H9 (cell line): Measurements from ENCODE around the gene PROC. TPM values are rescaled to one million over a fixed set of nuclear protein-coding genes. Genes with fewer than 3 reads are reported as not detected.
"Not testable (repeated sequence)": the region's sequence is repeated elsewhere in the genome, so short reads cannot be mapped to it uniquely, and the experiment has no call there.

Experiments used
- DNase-seq: peaks from one replicate; pipeline ENCODE4 v3.0.0-alpha.2; 2017
- H2AFZ ChIP-seq: one replicate; pipeline ENCODE4 v1.6.1; 2013; ENCODE audit warnings: mild to moderate bottlenecking, low read length, control low read depth, moderate library complexity
- H2AK5ac ChIP-seq: 2 replicates; pipeline ENCODE4 v1.6.1; 2013; ENCODE audit warnings: low read length, control low read depth, mixed read lengths; ENCODE audit not compliant: insufficient read length
- H2BK120ac ChIP-seq: one replicate; pipeline ENCODE4 v1.6.1; 2013; ENCODE audit warnings: low read depth, mild to moderate bottlenecking, low read length, control low read depth, inconsistent platforms; ENCODE audit not compliant: poor library complexity, severe bottlenecking
- H2BK12ac ChIP-seq: 2 replicates; pipeline ENCODE4 v1.6.1; 2013; ENCODE audit warnings: low read length, control low read depth, mixed read lengths, low read depth; ENCODE audit not compliant: insufficient read length
- H2BK15ac ChIP-seq: 2 replicates; pipeline ENCODE4 v1.6.1; 2013; ENCODE audit warnings: low read depth, low read length, control low read depth
- H2BK20ac ChIP-seq: one replicate; pipeline ENCODE4 v1.6.1; 2013; ENCODE audit warnings: low read depth, mild to moderate bottlenecking, low read length, control low read depth, inconsistent platforms; ENCODE audit not compliant: poor library complexity, severe bottlenecking
- H2BK5ac ChIP-seq: 2 replicates; pipeline ENCODE4 v1.6.1; 2013; ENCODE audit warnings: low read length, control low read depth, mixed read lengths; ENCODE audit not compliant: insufficient read length
- H3K14ac ChIP-seq: 2 replicates; pipeline ENCODE4 v1.6.1; 2013; ENCODE audit warnings: low read length, control low read depth; ENCODE audit not compliant: insufficient read depth
- H3K18ac ChIP-seq: 2 replicates; pipeline ENCODE4 v1.6.1; 2013; ENCODE audit warnings: low read depth, mild to moderate bottlenecking, mixed read lengths, low read length, control low read depth; ENCODE audit not compliant: insufficient read length
- H3K23ac ChIP-seq: 2 replicates; pipeline ENCODE4 v1.6.1; 2013; ENCODE audit warnings: low read length, control low read depth, mixed read lengths, low read depth; ENCODE audit not compliant: insufficient read length
- H3K23me2 ChIP-seq: 2 replicates; pipeline ENCODE4 v1.6.1; 2013; ENCODE audit warnings: low read depth, mild to moderate bottlenecking, mixed read lengths, low read length, control low read depth; ENCODE audit not compliant: insufficient read length, poor library complexity, severe bottlenecking
- H3K27ac ChIP-seq: 2 replicates; pipeline ENCODE4 v1.5.1; 2013; ENCODE audit warnings: low read length, control low read depth, mixed read lengths, low read depth; ENCODE audit not compliant: insufficient read length
- H3K27me3 ChIP-seq: 2 replicates; pipeline ENCODE4 v1.6.1; 2013; ENCODE audit warnings: low read length, control low read depth, inconsistent platforms; ENCODE audit not compliant: insufficient read depth
- H3K4ac ChIP-seq: 2 replicates; pipeline ENCODE4 v1.6.1; 2013; ENCODE audit warnings: low read depth, mild to moderate bottlenecking, control low read depth, inconsistent platforms, low read length, moderate library complexity
- H3K4me1 ChIP-seq: 2 replicates; pipeline ENCODE4 v1.6.1; 2013; ENCODE audit warnings: low read length, control low read depth, inconsistent platforms; ENCODE audit not compliant: insufficient read depth
- H3K4me2 ChIP-seq: 2 replicates; pipeline ENCODE4 v1.6.1; 2013; ENCODE audit warnings: low read length, control low read depth, mixed read lengths; ENCODE audit not compliant: insufficient read length, insufficient read depth
- H3K56ac ChIP-seq: 2 replicates; pipeline ENCODE4 v1.6.1; 2013; ENCODE audit warnings: low read depth, mild to moderate bottlenecking, mixed read lengths, low read length, control low read depth; ENCODE audit not compliant: insufficient read length
- H3K79me1 ChIP-seq: 2 replicates; pipeline ENCODE4 v1.6.1; 2013; ENCODE audit warnings: low read depth, mild to moderate bottlenecking, moderate library complexity, low read length, control low read depth, inconsistent platforms; ENCODE audit not compliant: insufficient read depth, poor library complexity, severe bottlenecking
- H3K79me2 ChIP-seq: 2 replicates; pipeline ENCODE4 v1.6.1; 2013; ENCODE audit warnings: low read length, control low read depth, inconsistent platforms; ENCODE audit not compliant: insufficient read depth
- H3K9ac ChIP-seq: 2 replicates; pipeline ENCODE4 v1.6.1; 2013; ENCODE audit warnings: low read length, control low read depth, mixed read lengths; ENCODE audit not compliant: insufficient read length; ENCODE audit errors: extremely low read depth
- H3K9me3 ChIP-seq: one replicate; pipeline ENCODE4 v1.6.1; 2013; ENCODE audit warnings: low read depth, low read length, inconsistent platforms; ENCODE audit not compliant: control insufficient read depth
- H3T11ph ChIP-seq: one replicate; pipeline ENCODE4 v1.6.1; 2013; ENCODE audit warnings: mild to moderate bottlenecking, low read length, control low read depth, inconsistent platforms
- H4K20me1 ChIP-seq: one replicate; pipeline ENCODE4 v1.6.1; 2013; ENCODE audit not compliant: control insufficient read depth, insufficient read length, insufficient read depth
- H4K5ac ChIP-seq: 2 replicates; pipeline ENCODE4 v1.6.1; 2013; ENCODE audit warnings: low read depth, mild to moderate bottlenecking, mixed read lengths, low read length, control low read depth; ENCODE audit not compliant: insufficient read length
- H4K8ac ChIP-seq: replicated peaks from 2 replicates; pipeline ENCODE4 v1.6.1; 2013; ENCODE audit warnings: low read length, control low read depth, mixed read lengths, low read depth; ENCODE audit not compliant: insufficient read length
- H4K91ac ChIP-seq: 2 replicates; pipeline ENCODE4 v1.6.1; 2013; ENCODE audit warnings: low read depth, mild to moderate bottlenecking, moderate library complexity, mixed read lengths, low read length, control low read depth; ENCODE audit not compliant: insufficient read length
- H3K27ac Mint-ChIP-seq, 3 experiments: 2 replicates in 2 of 3; 3 replicates in 1 of 3; pipeline ENCODE4 v1.8.0; 2020 to 2021; ENCODE audit warnings: mixed read lengths in 3 of 3, mild to moderate bottlenecking in 1 of 3, moderate library complexity in 1 of 3
- H3K27me3 Mint-ChIP-seq: 2 replicates; pipeline ENCODE4 v1.8.0; 2021; ENCODE audit warnings: low read depth, mild to moderate bottlenecking, moderate library complexity, mixed read lengths
- H3K36me3 Mint-ChIP-seq, 3 experiments: 2 replicates in 2 of 3; 3 replicates in 1 of 3; pipeline ENCODE4 v1.8.0; 2020 to 2021; ENCODE audit warnings: low read depth in 3 of 3, mixed read lengths in 3 of 3; ENCODE audit not compliant: insufficient read depth in 1 of 3
- H3K4me1 Mint-ChIP-seq, 2 experiments: 2 replicates each; pipeline ENCODE4 v1.8.0; 2020; ENCODE audit warnings: mixed read lengths in 2 of 2
- H3K4me3 Mint-ChIP-seq, 2 experiments: 2 replicates in 1 of 2; 3 replicates in 1 of 2; pipeline ENCODE4 v1.8.0; 2020 to 2021; ENCODE audit warnings: mild to moderate bottlenecking in 2 of 2, mixed read lengths in 2 of 2, moderate library complexity in 1 of 2
- H3K9me3 Mint-ChIP-seq, 2 experiments: 2 replicates in 1 of 2; 3 replicates in 1 of 2; pipeline ENCODE4 v1.8.0; 2020; ENCODE audit warnings: mild to moderate bottlenecking in 2 of 2, mixed read lengths in 2 of 2, moderate library complexity in 1 of 2
- WGBS: extraction: QIAGEN DNeasy Blood & Tissue Kit; methylation state at CpG from one replicate; pipeline ENCODE4 v1.1.7; 2013; ENCODE audit warnings: missing lambda C conversion rate, low lambda C conversion rate, mixed read lengths; ENCODE audit not compliant: insufficient read length; ENCODE audit errors: extremely low coverage; 5-methylcytosine and 5-hydroxymethylcytosine counted together
- total RNA-seq: library from RNA; stranded (reverse); gene quantifications from 2 replicates; pipeline ENCODE4 v1.2.1, GENCODE V29; 2021
- TF ChIP-seq, protein P1 (sequence below): fragments of 200-600 bp; sonication (generic); conservative IDR thresholded peaks from 3 replicates; pipeline ENCODE4 v1.8.0; 2021; ENCODE audit warnings: antibody characterized with exemption, mild to moderate bottlenecking

PROC gene
- total RNA-seq, 1 experiment from 2014 or later: 0.61 TPM

DNA sequence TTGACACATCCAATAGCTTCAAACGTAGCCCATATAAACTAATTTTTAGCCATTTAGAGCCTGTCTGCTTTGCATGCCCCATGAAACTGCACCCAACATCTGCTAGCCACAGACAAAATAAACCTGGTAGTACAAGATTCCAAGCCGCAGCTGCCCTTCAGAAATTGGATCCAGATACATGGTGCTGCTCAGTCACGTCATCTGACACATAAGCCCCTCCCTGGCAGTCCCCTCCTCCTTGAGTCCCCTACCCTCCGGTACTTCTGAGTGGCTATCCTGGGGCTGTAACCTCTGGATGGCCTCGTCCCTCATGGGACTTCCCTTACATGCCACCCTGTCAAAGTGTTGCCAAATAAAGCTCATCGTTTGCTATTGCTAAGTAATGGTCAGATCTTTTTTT lies 33.8 kb downstream of the PROC start:
- Histone ChIP-seq H3K79me1 (no peaks in the 10 kb centered on the region), H3K4me2 (no peak overlapping the region), H3K79me2 (no peaks in the 10 kb centered on the region), H3K23me2 (peaks cover 2% of the 10 kb centered on the region), H3K56ac (no peak overlapping the region), H4K5ac (no peak overlapping the region), H2BK20ac (no peak overlapping the region), H2BK5ac (no peak overlapping the region), H3K18ac (no peak overlapping the region), H3T11ph (no peak overlapping the region), H2AK5ac (no peak overlapping the region), H4K20me1 (no peaks in the 10 kb centered on the region), H2AFZ (no peak overlapping the region), H3K4me1 (peaks cover 5% of the 10 kb centered on the region; the same call in 1 of the 2 replicates), H3K14ac (no peak overlapping the region), H2BK120ac (no peak overlapping the region), H4K91ac (no peak overlapping the region), H2BK12ac (no peak overlapping the region), H3K4ac (no peak overlapping the region), H2BK15ac (no peak overlapping the region), H4K8ac (no peak overlapping the region), H3K9me3 (no peaks in the 10 kb centered on the region), H3K23ac (no peak overlapping the region), H3K9ac (no peak overlapping the region), H3K27ac (no peak overlapping the region), H3K27me3 (no peaks in the 10 kb centered on the region)
- H3K27ac Mint-ChIP-seq: peak overlapping the region in 1 of 3 experiments; percentile 31; a peak in 1 of 7 replicates
- no peaks in the 10 kb centered on the region for H3K36me3 Mint-ChIP-seq
- peaks cover 41 to 44% of the 10 kb centered on the region in 2 experiments for H3K4me1 Mint-ChIP-seq
- no peak for DNase-seq
- H3K27me3 Mint-ChIP-seq: no peaks in the 10 kb centered on the region; the same call in 1 of the 2 replicates
- H3K4me3 Mint-ChIP-seq: no peak overlapping the region
- no peaks in the 10 kb centered on the region; a peak in 1 of 5 replicates for H3K9me3 Mint-ChIP-seq
- WGBS: no CpG with 5 or more reads among the region's 6 CpGs
- TF ChIP-seq, protein P1, sequence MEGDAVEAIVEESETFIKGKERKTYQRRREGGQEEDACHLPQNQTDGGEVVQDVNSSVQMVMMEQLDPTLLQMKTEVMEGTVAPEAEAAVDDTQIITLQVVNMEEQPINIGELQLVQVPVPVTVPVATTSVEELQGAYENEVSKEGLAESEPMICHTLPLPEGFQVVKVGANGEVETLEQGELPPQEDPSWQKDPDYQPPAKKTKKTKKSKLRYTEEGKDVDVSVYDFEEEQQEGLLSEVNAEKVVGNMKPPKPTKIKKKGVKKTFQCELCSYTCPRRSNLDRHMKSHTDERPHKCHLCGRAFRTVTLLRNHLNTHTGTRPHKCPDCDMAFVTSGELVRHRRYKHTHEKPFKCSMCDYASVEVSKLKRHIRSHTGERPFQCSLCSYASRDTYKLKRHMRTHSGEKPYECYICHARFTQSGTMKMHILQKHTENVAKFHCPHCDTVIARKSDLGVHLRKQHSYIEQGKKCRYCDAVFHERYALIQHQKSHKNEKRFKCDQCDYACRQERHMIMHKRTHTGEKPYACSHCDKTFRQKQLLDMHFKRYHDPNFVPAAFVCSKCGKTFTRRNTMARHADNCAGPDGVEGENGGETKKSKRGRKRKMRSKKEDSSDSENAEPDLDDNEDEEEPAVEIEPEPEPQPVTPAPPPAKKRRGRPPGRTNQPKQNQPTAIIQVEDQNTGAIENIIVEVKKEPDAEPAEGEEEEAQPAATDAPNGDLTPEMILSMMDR: no peak

DNA sequence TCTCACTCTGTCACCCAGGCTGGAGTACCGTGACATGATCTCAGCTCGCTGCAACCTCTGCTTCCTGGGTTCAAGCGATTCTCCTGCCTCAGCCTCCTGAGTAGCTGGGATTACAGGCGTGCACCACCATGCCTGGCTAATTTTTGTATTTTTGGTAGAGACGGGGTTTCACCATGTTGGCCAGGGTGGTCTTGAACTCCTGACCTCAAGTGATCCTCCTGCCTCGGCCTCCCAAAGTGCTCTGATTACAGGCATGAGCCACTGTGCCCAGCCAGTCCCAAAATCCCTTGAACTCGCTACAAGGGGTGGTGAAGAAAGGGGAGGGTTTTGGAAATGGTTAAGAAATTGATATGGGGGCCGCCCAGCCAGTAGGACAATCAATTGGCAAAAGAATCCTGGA lies 34.2 kb downstream of the PROC start:
- H2BK12ac ChIP-seq, H3K9me3 ChIP-seq, H3K9ac ChIP-seq, H3K79me2 ChIP-seq, H3K79me1 ChIP-seq, H3K4me2 ChIP-seq, H3K27me3 Mint-ChIP-seq, H2BK15ac ChIP-seq, H3K4me3 Mint-ChIP-seq, H4K20me1 ChIP-seq, H3K27ac ChIP-seq, H4K8ac ChIP-seq, H3K27me3 ChIP-seq, H3K36me3 Mint-ChIP-seq, H2AK5ac ChIP-seq, H3K14ac ChIP-seq, H2AFZ ChIP-seq, H3K4ac ChIP-seq, H3T11ph ChIP-seq, H3K18ac ChIP-seq, H2BK120ac ChIP-seq, H3K4me1 ChIP-seq, H4K5ac ChIP-seq, H3K23me2 ChIP-seq, H2BK5ac ChIP-seq, H3K9me3 Mint-ChIP-seq, H3K27ac Mint-ChIP-seq, H3K23ac ChIP-seq, H3K56ac ChIP-seq, DNase-seq, H4K91ac ChIP-seq, H2BK20ac ChIP-seq: not testable (repeated sequence)
- H3K4me1 Mint-ChIP-seq: peaks cover 45 to 48% of the 10 kb centered on the region in 2 experiments
- no CpG with 5 or more reads among the region's 8 CpGs for WGBS
